ENCODE measurements around the gene GUCY2C. TPM values are rescaled to one million over a fixed set of nuclear protein-coding genes. Genes with fewer than 3 reads are reported as not detected.

The GUCY2C gene
- total RNA-seq, 1 donor from 2014 or later: under 0.01 TPM

- no peak for DNase-seq
Observed at GRCh38 chr12:14570231-14570630, 126.2 kb downstream of the GUCY2C start.

- DNase-seq: peak; percentile 32
Observed at GRCh38 chr12:14567351-14568162, 128.8 kb downstream of the GUCY2C start, which contains the start of gene PLBD1. Gene PLBD1 (minus strand): TSS chr12:14567883. CDS start chr12:14567696, 187 bp downstream.

GRCh38 chr12:14564336-14564959 lies 132.0 kb downstream of the GUCY2C start:
- no peak for DNase-seq

- DNase-seq: no peak
Observed at GRCh38 chr12:14563046-14563445, 133.4 kb downstream of the GUCY2C start.

Other genes with a start within 250 kb of the GUCY2C start
- gene PLBD1, start 128.7 kb downstream of the GUCY2C start, total RNA-seq: 2.5 TPM
- gene WBP11, start 106.9 kb upstream of the GUCY2C start, total RNA-seq: 16.1 TPM
- gene C12orf60, start 107.1 kb upstream of the GUCY2C start, total RNA-seq: 3.6 TPM
- gene SMCO3, start 117.6 kb upstream of the GUCY2C start, total RNA-seq: not detected
- gene ART4, start 146.9 kb upstream of the GUCY2C start, total RNA-seq: not detected
- gene MGP, start 189.3 kb upstream of the GUCY2C start, total RNA-seq: 3.9 TPM
- gene ERP27, start 241.9 kb upstream of the GUCY2C start, total RNA-seq: not detected

Data from occipital lobe (tissue), 2 donors.